Islet of Langerhans (tissue), 1 donor: ENCODE data around the gene NGEF.
"Not testable (repeated sequence)": the region's sequence is repeated elsewhere in the genome, so short reads cannot be mapped to it uniquely, and the experiment has no call there.

Experiments
- FAIRE-seq: peaks from one replicate; lab custom pipeline; 2011; peaks lifted over from hg19 to GRCh38; lab: Jason Lieb, UNC

The NGEF gene

DNA sequence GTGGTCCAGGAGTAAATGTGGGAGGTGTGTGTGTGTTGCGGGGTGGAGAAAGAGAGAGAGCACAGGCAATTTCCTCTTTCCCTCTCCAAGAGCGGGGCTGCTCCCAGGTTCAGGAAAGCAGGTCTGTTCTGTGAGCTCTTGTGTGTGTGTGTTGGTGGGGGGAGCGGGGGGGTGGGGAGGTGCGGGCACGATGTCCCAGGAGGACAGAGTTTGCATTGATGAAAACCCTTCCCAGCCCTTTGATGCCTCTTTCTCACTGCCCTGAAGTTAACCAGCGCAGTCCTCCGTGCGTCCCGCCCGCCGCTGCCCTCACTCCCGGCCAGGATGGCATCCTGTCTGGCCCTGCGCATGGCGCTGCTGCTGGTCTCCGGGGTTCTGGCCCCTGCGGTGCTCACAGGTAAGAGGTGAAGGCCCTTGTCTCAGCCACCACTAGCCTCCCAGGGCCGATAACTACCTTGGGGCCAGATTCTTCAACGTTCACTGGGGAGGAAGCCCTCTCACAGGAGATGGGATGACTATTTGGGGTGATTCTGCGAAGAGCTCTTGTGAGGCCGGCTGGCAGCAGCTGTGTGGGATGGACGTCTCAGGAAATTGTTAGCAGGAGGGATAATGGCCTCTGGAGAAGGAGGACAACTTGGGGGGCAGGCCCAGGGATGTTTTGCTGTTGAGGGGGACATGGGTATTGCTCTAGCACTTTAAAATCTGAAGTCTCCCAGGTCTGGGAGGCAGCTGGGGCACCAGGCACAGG is 142.9 kb downstream of the NGEF start, which contains the start of gene SNORC:
Gene SNORC, plus strand, starts transcription at position 247 of the 748 bp plus-strand sequence. Its CDS starts 78 bp downstream, at position 325.
- FAIRE-seq, result no peak

DNA sequence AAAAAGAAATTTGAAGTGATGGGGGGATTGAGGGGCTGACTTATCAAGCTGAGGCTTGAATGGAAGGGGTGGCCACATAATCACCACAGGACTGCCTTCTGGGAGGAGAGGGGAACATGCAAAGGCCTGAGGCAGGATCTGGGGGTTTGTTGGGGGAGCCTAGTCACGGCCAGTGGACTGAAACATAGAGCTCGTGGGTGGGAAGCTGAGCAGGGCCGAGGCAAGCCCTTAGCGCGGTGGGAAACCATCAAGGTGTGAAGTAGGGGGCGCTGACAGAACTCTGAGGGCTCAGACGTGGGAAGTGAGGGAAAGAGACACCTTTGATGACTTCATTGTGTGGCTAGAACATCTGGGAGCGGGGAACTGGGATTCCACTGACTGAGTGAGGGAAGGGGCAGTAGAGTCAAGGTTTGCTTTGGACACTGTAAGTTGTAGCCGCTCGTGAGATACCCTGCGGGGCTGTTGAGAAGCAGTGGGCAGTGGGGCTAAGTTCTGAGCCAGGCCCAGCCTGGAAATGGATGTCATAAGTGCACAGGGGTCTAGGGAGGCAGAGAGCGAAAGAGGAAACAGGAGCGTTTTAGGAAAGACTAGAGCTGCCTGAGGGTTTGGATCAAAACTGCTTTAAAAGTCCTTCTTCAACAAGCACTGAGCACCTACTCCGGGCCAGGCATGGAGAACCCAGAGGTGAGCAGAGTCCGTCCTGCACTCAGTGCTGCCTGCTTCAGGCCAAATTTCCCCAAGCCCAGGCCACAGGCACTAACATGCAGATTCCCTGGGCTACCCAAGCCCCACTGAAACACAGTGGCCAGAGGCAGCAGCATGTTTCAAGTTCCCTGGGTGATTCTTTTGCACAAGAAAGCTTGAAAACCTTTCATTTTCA is 143.7 kb downstream of the NGEF start:
- no peak for FAIRE-seq

DNA sequence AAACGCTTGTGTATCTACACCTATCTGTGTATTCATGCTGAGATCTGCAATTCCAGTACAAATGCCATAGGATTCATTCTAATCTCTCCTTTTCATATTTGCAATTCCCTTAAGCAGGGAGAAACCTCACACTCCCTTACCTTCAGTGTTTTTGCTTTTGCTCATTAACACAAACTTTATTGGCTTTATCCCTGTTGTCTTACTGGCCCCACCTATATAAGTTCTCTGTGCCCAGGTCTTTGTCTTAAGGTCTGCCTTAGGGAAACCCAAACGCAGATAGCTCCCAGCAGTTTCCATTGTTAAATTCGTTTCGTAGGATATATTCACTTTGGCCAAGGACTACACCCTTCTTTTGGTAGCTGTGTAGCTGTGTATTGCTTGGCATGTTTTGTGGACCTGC is 147.0 kb downstream of the NGEF start:
- FAIRE-seq, result no peak

DNA sequence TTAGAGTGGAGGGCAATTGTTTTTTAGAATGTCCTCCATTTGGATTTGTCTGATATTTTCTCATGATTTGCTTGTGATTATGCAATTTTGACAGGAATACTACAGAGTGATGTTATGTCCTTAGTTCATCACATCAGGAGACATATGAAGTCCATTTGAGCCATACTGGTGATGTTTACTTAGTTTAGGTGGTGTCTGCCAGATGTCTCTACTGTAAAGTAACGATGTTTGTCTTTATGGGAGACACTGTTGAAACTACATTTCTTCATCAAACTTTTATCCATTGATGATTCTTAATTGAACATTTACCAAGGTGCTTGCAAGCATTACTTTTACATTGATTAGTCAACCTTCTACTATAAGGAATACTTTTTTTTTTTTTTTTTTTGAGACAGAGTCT is 147.9 kb downstream of the NGEF start:
- no peak for FAIRE-seq

DNA sequence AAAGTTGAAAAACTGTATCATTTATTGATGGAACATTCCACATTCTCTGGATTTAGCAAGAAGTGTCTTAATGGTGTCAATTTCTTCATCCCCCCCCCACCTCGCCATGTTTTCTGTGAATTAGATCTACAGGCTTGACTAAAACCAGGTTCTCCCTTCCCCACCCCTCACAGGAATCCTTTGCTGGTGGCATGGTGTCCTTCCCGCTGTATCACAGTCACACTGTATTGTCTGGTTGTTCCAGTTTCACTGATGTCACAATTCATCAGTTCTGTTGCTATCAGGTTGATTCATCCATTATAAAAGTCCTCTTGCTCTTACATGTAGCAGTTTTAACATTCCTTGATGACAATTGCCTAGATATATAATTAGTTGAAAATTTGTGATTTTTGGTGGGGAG is 149.1 kb downstream of the NGEF start:
- FAIRE-seq, result no peak

DNA sequence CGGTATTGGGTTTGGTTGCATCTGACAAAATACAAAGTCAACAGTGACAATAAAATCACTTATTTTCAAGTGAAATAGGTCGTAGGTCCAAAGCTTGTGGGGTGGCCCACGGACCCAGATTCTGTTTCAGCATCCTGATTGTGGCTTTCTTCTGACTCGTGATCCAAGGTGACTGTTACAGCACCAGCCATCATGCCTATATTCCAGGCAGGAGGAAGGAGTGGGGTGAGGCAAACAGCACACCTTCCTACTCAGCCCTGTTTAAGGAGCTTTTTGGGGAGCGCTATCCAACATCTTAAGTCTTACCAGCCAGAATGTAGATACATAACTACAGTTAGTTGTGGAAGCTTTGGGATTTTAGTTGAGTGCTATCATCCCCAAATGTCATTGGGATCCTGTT is 151.7 kb downstream of the NGEF start:
- FAIRE-seq, result no peak

DNA sequence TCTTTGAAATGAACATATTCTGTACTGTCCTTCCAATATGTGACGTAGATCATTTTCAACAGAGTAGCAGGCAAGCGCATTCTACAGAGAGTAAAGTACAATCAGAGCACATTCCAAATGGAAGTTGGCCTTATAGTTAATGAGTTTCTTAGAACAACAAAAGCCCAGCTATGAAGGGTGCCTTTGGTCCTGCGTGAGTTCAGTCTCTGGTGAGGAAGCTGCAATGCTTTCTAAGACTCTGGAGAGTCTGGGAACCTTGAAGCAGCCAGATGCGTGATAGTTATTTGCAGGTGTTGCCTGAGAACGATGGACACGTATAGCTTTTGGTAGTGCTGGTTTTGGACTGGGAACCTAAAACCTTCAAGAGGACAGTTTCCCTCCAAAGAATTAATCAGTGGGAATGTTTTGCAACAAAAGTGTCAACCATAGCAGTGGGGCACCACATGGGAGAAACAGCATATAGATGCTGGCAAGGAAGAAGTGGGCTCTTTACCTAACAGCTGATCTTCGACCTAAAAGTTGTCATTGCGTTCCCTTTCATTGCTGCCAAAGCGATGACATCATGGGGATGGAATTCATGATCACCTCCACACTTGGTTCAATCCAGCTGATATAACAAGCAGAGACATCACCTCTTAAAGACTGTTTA is 152.3 kb downstream of the NGEF start:
- FAIRE-seq, result no peak

DNA sequence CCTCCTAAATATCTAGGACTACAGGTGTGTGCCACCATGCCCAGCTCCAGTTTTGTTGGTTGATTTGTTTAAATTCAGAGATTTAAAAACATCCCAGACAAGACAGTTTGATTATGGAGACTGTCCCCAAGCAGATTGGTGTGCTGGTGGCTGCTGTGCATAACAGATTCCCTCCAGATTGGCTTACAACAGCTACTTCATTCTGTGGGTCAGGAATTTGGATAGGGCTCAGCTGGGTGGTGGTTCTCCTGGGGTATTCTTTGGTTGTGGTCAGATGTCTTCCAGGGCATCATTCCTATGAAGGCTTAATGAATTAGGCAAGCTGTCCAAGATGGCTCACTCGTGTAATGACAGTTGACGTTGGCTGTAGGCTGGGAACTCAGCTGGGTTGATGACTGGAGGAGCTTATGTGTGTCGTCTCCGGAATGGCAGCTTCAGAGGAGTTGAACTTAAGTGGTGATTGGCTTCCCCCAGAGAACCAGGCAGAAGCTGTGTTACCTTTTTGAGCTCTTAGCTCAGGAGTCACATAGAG is 153.6 kb downstream of the NGEF start:
- no peak for FAIRE-seq

DNA sequence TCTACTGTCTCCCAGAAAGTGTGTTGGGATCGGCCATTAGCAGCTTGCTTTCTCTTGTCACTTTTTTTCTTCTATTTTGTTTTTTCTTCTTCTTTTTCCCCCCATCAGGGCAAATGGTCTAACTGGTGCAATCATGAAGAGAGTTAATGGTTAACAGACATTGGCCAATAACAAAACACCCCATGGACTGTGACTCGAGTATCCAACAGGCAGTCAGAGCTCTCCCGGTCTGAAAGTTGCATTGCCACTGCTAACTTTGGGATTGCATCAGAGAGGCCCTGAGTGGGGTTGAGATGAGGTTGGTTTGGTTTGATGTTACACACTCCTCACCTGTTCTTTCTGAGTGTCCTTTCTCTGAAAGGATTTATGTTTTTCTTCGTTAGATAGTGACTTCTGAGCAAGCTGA is 155.9 kb downstream of the NGEF start:
- no peak for FAIRE-seq

DNA sequence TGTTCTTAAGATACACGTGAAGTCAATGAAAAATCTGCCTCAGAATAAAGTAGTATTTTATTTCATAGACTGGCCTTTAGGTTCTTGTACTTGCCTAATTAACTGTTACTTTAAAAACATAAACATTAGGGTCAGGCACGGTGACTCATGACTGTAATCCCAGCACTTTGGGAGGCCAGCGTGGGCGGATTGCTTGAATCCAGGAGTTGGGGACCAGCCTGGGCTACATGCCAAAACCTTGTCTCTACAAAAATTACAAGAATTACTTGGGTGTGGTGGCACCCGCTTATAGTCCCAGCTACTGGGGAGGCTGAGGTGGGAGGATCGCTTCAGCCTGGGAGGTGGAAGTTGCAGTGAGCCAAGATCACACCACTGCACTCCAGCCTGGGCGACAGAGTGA is 159.0 kb downstream of the NGEF start:
- FAIRE-seq, result no peak

DNA sequence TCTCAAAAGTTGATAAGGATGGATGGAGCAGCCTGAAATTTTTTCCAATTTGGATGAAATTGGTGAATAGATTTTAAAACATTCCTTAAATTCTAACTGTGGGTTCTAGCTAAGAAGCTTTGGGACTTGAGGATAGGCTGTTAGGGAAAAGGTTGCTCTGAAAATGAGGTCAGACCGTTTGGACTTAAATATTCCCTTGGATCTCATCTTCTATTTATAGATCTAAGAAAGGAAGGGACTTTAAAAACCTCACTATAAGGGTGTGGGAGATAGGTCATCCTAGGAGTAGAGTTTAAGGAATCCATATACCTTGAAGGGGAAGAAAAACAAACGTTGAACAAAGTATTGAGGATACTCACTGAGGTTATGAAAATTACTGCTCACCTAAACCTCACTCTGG is 160.4 kb downstream of the NGEF start:
- no peak for FAIRE-seq

DNA sequence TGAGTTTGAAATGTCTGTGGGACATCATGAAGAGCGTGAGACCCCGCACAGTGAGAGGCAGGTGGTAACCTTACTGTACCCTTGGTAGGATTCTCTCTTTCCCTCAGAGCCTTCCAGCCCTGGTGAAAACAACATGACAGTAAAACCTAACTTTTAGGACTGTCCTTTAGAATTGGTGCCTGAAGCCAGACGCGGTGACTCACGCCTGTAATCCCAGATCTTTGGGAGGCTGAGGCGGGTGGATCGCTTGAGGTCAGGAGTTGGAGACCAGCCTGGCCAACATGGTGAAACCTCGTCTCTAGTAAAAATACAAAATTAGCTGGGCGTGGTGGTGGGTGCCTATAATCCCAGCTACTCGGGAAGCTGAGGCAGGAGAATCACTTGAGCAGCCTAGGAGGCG is 161.0 kb downstream of the NGEF start:
- FAIRE-seq, result not testable (repeated sequence)

DNA sequence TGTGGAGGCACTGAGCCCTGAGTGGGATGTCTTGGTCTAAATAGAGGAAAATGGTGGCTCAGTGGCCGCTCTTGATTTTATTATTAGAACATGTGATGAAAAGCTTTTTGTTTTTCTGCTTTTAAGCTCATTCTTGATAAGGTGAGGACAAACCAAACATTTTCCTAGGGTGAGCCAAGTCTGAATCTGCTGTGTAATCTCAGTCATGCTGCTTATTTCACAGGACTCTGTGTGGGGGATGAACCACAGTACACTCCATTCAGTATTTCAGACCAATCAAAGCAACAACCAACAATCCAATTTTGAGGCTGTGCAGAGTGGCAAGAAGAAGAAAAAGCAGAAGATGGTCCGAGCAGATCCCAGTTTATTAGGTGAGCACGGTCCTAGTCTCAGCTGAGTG is 163.0 kb downstream of the NGEF start:
- no peak for FAIRE-seq

DNA sequence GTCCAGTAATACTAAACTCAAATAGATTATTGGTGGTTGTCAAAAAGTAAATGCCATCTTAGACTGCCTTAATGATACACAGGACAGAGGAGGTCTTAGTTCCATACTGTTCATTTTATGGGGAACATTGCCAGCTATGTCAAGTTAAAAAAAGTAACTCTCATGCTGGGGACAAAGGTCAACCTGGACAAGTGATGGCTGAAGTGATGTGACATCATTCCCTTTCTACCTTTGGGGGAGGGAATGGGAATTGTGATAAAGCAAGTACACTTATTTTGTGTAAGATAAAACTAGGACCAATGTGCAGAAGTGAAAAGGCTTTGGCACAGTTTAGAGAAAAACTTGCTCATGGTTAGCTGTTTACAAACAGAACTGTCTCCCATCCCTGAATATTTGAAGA is 167.0 kb downstream of the NGEF start:
- no peak for FAIRE-seq

DNA sequence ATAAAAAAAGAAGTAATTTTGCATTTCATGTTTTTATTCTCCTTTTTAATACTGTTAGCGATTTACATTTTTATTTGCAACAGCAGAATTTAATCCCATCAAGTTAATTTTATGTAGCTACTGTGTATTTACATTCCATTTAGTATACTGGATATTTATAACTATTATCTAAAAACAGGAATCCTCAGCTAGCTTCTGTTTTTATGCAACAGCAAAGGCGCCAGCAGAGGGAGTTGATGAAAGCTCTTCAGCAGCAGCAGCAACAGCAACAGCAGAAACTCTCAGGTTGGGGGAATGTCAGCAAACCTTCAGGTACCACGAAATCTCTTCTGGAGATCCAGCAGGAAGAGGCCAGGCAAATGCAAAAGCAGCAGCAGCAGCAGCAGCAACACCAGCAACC is 169.2 kb downstream of the NGEF start:
- no peak for FAIRE-seq

DNA sequence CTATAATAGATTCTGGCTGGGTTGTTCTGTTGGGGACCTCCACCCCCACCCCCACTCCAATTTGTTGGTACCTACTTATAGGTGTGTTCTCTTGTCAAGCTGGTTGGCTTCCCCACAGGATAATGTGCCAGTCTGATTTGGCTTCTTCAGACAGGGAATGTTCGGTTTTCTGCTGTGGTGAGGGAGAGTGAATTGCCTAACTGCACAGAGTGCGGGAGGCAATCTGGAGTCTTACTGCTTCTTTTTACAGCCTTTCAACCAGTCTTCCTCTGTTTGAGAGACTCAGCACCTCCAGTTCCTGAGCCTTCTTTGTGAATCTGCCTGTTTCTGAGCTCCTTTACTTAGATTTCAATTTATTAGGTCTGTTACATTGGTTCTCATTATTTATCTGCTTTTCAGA is 170.4 kb downstream of the NGEF start:
- FAIRE-seq, result no peak

DNA sequence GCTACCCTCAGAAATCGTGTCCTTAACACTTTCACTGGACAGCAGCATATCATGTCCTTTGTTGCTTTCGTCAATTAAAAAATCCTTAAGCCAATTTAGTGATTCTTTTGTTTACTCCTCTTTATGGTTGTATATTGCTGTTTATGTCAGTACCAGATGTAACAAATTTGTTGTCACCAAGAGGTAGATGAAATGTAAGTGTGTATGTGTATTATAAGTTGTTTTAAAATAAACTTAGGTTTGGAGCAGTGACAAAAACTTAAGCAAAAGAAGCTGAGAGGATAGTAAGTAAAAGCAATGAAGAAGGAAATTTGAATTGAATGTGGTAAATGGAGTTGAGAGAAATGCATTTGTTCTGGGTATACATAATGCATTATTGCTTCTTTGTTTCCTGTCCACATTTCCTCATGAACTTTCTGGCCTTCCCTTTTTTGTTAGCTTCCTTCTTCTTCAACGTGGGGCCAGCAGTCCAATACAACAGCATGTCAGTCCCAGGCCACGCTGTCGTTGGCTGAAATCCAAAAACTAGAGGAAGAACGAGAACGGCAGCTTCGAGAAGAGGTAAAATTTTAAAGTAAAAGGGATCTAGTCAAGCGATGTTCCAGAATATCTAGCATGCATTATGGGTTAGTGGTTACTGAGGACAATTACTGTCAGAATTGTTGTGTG is 173.5 kb downstream of the NGEF start:
- peak; percentile 9 for FAIRE-seq

DNA sequence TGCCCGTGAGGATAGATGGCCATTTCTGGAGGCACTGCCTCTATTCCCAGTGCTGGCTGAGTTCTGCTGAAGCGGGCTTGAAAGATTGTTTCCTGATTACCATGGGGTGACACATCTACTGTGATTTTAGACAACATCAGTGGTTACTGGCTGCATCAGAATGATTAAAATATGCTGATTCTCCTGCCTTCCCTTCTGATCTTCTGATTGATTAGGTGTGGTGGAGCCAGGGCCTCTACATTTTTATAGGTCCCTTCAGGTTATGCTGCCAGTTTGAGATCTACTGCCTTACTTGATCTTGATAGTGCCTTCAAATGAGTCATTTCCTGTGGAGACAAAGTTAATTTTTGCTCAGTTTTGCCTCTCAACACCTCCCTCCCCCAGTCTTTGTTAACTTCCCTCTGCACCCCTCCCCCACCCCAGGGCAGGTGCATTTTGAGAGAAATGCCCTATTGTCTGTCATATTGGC is 174.6 kb downstream of the NGEF start:
- no peak for FAIRE-seq

DNA sequence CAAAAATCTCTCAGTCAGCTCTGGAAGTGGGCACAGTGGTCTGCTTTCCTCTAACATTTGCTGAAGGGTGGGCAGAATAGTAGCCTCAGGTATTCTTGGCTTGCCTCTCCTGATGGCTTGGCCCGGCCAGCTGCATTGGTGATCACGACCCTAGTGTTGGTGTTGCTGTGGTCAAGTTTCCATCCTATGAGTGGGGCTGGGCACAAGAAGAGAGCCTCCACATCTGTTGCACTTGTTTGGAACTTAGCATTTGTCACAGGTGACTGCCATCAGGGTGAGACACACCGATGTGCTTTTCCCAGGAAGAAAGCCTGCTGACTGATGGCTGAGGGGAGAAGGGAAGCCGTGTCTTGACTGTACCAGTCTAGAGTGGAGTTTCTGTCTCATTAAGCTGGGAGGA is 176.1 kb downstream of the NGEF start:
- FAIRE-seq, result no peak

DNA sequence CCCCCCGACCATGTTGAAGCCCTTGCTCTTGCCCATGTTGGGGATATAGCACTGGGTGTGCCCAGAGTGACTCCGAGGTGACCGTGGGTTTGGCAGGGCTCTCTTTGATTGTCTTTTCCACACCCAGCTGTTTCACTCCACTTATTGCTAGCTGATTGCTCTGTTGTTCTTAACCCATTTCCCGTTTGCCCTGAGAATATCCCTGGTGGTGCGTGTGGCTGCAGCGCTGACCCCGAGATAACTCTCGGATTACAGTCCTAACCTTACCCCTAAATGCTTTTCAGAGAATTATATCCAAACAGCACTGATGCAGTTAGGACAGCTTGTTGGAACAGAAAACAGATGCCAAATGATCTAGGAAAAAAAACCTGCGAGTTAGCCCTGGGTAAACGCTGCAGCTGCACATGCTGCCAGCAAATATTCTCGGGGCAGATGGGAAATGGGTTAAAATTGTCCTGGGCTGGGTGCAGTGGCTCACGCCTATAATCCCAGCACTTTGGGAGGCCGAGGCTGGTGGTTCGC is 177.3 kb downstream of the NGEF start:
- FAIRE-seq, result no peak

DNA sequence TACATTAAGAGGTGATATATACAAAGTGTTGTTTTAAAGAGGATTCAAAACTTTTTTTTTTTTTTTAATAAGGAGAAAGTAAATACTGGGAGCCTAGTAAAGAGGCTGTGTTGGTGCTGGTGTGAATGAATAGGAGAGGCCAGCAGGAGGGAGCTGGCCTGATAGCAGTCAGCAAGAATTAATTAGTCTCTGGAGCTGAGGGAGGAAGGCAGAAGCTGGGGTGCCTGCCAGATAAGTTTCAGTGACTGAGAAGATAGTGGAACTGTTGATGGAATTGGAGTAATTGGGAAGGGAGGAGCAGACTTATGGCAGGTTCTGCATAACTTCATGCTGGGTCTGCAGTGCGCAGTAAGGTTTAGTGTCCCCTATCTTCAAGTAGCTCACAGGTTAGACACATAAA is 179.2 kb downstream of the NGEF start:
- no peak for FAIRE-seq

DNA sequence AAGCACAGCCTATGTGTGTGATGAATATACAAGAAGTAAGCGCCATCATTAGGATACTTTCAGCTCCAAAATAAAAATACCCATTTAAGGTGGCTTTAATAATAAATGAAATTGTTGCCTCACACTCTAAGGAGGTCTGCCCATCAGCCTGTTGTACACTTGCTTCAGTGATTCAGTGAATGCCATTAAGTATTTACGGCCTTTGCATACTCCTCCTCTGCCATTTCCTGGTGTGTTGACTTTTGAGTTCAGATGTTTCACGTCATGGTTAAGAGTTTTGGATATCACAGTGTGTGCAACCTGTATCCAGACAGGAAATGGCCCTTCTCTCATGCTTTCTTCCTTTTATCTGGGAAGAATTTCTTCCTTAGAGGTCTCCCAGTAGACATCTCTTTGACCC is 181.6 kb downstream of the NGEF start:
- FAIRE-seq, result no peak
